ENCODE results near the gene CLCN4.

Gene CLCN4

GRCh38 chrX:10130354-10130753 lies 26.4 kb upstream of the CLCN4 start:
- DNase-seq = no peak

GRCh38 chrX:10133980-10134676 lies 22.6 kb upstream of the CLCN4 start:
- no peak for DNase-seq

GRCh38 chrX:10134921-10135320 lies 21.9 kb upstream of the CLCN4 start:
- DNase-seq = no peak

GRCh38 chrX:10135561-10136399 lies 21.0 kb upstream of the CLCN4 start:
- DNase-seq = no peak

GRCh38 chrX:10138726-10139125 lies 18.0 kb upstream of the CLCN4 start:
- DNase-seq = no peak

- DNase-seq = no peak
These were observed 16.5 kb upstream of the CLCN4 start for GRCh38 chrX:10140264-10140663.

- no peak for DNase-seq
These were observed 14.7 kb upstream of the CLCN4 start for GRCh38 chrX:10142041-10142599.

GRCh38 chrX:10143071-10143983 lies 13.4 kb upstream of the CLCN4 start:
- no peak for DNase-seq

GRCh38 chrX:10146346-10146745 lies 10.4 kb upstream of the CLCN4 start:
- no peak for DNase-seq

GRCh38 chrX:10152086-10152485 lies 4.7 kb upstream of the CLCN4 start:
- DNase-seq = no peak

GRCh38 chrX:10155137-10155536 lies 1.6 kb upstream of the CLCN4 start:
- no peak for DNase-seq

- no peak for DNase-seq
These were observed 212 bp downstream of the CLCN4 start for GRCh38 chrX:10157032-10157341.

- DNase-seq = no peak
These were observed 768 bp downstream of the CLCN4 start for GRCh38 chrX:10157543-10157942.

- DNase-seq = no peak
These were observed 1.7 kb downstream of the CLCN4 start for GRCh38 chrX:10158279-10159144.

- no peak for DNase-seq
These were observed 2.3 kb downstream of the CLCN4 start for GRCh38 chrX:10159145-10159468.

- no peak for DNase-seq
These were observed 3.4 kb downstream of the CLCN4 start for GRCh38 chrX:10160211-10160610.

GRCh38 chrX:10163031-10163430 lies 6.3 kb downstream of the CLCN4 start:
- no peak for DNase-seq

GRCh38 chrX:10164879-10165278 lies 8.1 kb downstream of the CLCN4 start:
- DNase-seq = no peak

GRCh38 chrX:10165580-10166247 lies 8.9 kb downstream of the CLCN4 start:
- DNase-seq = no peak

- no peak for DNase-seq
These were observed 9.5 kb downstream of the CLCN4 start for GRCh38 chrX:10166248-10166716.

- peak; percentile 24 for DNase-seq
These were observed 10.0 kb downstream of the CLCN4 start for GRCh38 chrX:10166731-10167151.

- DNase-seq = no peak
These were observed 10.8 kb downstream of the CLCN4 start for GRCh38 chrX:10167573-10167972.
